NT2/D1 (cell line): ENCODE measurements around the gene BCL3.

Experiments used
- DNase-seq: peaks from one replicate; pipeline ENCODE4 v3.0.0-alpha.2; 2011; ENCODE audit warnings: low read depth, low spot score
- H3K27me3 ChIP-seq: 2 replicates; pipeline ENCODE4 v1.6.0; 2011; ENCODE audit warnings: mild to moderate bottlenecking; ENCODE audit not compliant: insufficient read length, insufficient read depth
- H3K36me3 ChIP-seq: 2 replicates; pipeline ENCODE4 v1.6.1; 2011; ENCODE audit warnings: mild to moderate bottlenecking, low read length, mixed read lengths; ENCODE audit not compliant: insufficient read depth, insufficient read length
- H3K4me1 ChIP-seq: 2 replicates; pipeline ENCODE4 v1.5.1; 2011; ENCODE audit not compliant: insufficient read depth, insufficient read length
- H3K4me3 ChIP-seq: 2 replicates; pipeline ENCODE4 v1.5.1; 2011; ENCODE audit warnings: low read depth; ENCODE audit not compliant: insufficient read length
- H3K9ac ChIP-seq: 2 replicates; pipeline ENCODE4 v1.6.0; 2011; ENCODE audit warnings: low read depth; ENCODE audit not compliant: insufficient read length
- H3K9me3 ChIP-seq: 2 replicates; pipeline ENCODE4 v1.5.1; 2011; ENCODE audit warnings: mild to moderate bottlenecking, low read length; ENCODE audit not compliant: insufficient read depth
- SUZ12 ChIP-seq: IDR thresholded peaks from 2 replicates; pipeline ENCODE4 v1.6.1; 2011; ENCODE audit not compliant: insufficient read length, insufficient read depth; ENCODE audit errors: extremely low read depth
- YY1 ChIP-seq: IDR thresholded peaks from 2 replicates; pipeline ENCODE4 v1.6.1; 2011; ENCODE audit not compliant: insufficient read length, insufficient read depth
- ZNF274 ChIP-seq: IDR thresholded peaks from 2 replicates; pipeline ENCODE4 v1.6.1; 2011; ENCODE audit warnings: mild to moderate bottlenecking, low read depth, low read length

BCL3 gene

GRCh38 chr19:44738603-44739558 is 9.6 kb upstream of the BCL3 start:
- no peak overlapping the region for H3K4me3 ChIP-seq
- TF ChIP-seq ZNF274 (no peak), YY1 (no peak), SUZ12 (no peak)
- DNase-seq, result no peak
- no peaks in the 10 kb centered on the region for H3K27me3 ChIP-seq
- H3K4me1 ChIP-seq, result peaks cover 18% of the 10 kb centered on the region
- H3K9me3 ChIP-seq, result no peaks in the 10 kb centered on the region
- no peak overlapping the region for H3K9ac ChIP-seq
- H3K36me3 ChIP-seq, result no peaks in the 10 kb centered on the region

- no peak overlapping the region for H3K4me3 ChIP-seq
- no peak for DNase-seq
- H3K36me3 ChIP-seq, result no peaks in the 10 kb centered on the region
- H3K9ac ChIP-seq, result no peak overlapping the region
- peaks cover 18% of the 10 kb centered on the region for H3K4me1 ChIP-seq
- no peaks in the 10 kb centered on the region for H3K27me3 ChIP-seq
- H3K9me3 ChIP-seq, result no peaks in the 10 kb centered on the region
- no peak for TF ChIP-seq YY1
- no peak for TF ChIP-seq ZNF274
- TF ChIP-seq SUZ12, result no peak
Measured at GRCh38 chr19:44740351-44740824, 8.1 kb upstream of the BCL3 start.

- no peaks in the 10 kb centered on the region for H3K9me3 ChIP-seq
- TF ChIP-seq YY1 (no peak), SUZ12 (no peak), ZNF274 (no peak)
- H3K4me3 ChIP-seq, result no peak overlapping the region
- peaks cover 18% of the 10 kb centered on the region for H3K4me1 ChIP-seq
- no peak overlapping the region for H3K9ac ChIP-seq
- H3K36me3 ChIP-seq, result no peaks in the 10 kb centered on the region
- peaks cover 9% of the 10 kb centered on the region for H3K27me3 ChIP-seq
- DNase-seq, result no peak
Measured at GRCh38 chr19:44741258-44741731, 7.2 kb upstream of the BCL3 start.

GRCh38 chr19:44741841-44742329 is 6.6 kb upstream of the BCL3 start:
- no peaks in the 10 kb centered on the region for H3K36me3 ChIP-seq
- H3K9ac ChIP-seq, result peak overlapping the region; percentile 76
- H3K27me3 ChIP-seq, result peaks cover 15% of the 10 kb centered on the region
- H3K4me1 ChIP-seq, result peaks cover 18% of the 10 kb centered on the region
- H3K4me3 ChIP-seq, result no peak overlapping the region
- H3K9me3 ChIP-seq, result no peaks in the 10 kb centered on the region
- TF ChIP-seq YY1 (no peak), SUZ12 (no peak), ZNF274 (no peak)
- no peak for DNase-seq

- Histone ChIP-seq H3K4me3 (no peak overlapping the region), H3K27me3 (peaks cover 19% of the 10 kb centered on the region), H3K9me3 (no peaks in the 10 kb centered on the region), H3K9ac (peak overlapping the region; percentile 76), H3K4me1 (peaks cover 15% of the 10 kb centered on the region), H3K36me3 (no peaks in the 10 kb centered on the region)
- no peak for TF ChIP-seq ZNF274
- no peak for TF ChIP-seq SUZ12
- no peak for TF ChIP-seq YY1
- no peak for DNase-seq
Measured at GRCh38 chr19:44742330-44743061, 6.0 kb upstream of the BCL3 start.

GRCh38 chr19:44744871-44745332 is 3.6 kb upstream of the BCL3 start:
- TF ChIP-seq YY1 (no peak), SUZ12 (no peak), ZNF274 (no peak)
- DNase-seq, result no peak
- peaks cover 8% of the 10 kb centered on the region for H3K4me1 ChIP-seq
- peaks cover 30% of the 10 kb centered on the region for H3K27me3 ChIP-seq
- H3K9me3 ChIP-seq, result no peaks in the 10 kb centered on the region
- no peaks in the 10 kb centered on the region for H3K36me3 ChIP-seq
- peak overlapping the region; percentile 36 for H3K9ac ChIP-seq
- H3K4me3 ChIP-seq, result no peak overlapping the region
